Activated T-cell treated with anti-CD3 and anti-CD28 coated beads, Interleukin-2, amount 50 U/mL, for 1 hour (primary cell): ENCODE results near the gene PDXP.
A peak's percentile ranks its signal among the peaks of the same experiment; 100 is the strongest.
"Not testable (repeated sequence)": the region's sequence is repeated elsewhere in the genome, so short reads cannot be mapped to it uniquely, and the experiment has no call there.

Source experiments
- DNase-seq: peaks from one replicate; pipeline ENCODE4 v3.0.0-alpha.2; 2020

PDXP gene

GRCh38 chr22:37675930-37676735 is 17.6 kb downstream of the PDXP start:
- DNase-seq, result peak; percentile 49

GRCh38 chr22:37676736-37677492 is 18.4 kb downstream of the PDXP start:
- DNase-seq, result peak; percentile 96

DNA sequence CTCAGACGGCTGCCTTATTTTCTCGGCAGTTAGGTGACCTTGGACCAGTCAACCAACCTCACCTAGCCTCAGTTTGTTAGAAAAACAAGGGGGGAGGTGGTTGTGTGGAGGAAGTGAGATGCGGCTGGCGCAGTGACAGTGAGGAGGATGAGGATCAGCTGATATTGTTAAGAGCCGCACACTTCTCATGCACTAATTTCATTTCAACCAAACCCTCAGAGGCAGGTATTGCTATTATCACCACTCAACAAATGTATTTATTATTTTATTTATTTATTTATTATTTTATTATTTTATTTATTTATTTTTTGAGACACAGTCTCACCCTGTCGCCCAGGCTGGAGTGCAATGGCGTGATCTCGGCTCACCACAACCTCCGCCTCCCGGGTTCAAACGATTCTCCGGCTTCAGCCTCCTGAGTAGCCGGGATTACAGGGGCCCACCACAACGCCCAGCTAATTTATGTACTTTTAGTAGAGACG is 19.0 kb downstream of the PDXP start:
- DNase-seq, result no peak

DNA sequence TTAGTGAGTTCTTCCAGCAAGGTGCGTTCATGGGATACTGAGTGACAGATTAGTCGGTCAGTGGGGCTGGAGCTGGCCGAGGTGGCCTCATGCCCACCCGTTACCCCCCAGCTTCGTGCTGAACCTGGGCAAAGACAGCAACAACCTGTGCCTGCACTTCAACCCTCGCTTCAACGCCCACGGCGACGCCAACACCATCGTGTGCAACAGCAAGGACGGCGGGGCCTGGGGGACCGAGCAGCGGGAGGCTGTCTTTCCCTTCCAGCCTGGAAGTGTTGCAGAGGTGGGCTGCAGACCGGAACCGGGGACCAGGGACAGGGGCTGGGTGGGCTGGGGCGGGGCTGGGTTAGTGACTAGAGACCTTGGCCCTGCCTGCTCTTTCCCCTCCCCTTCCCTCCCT is 19.8 kb downstream of the PDXP start:
- no peak for DNase-seq

DNA sequence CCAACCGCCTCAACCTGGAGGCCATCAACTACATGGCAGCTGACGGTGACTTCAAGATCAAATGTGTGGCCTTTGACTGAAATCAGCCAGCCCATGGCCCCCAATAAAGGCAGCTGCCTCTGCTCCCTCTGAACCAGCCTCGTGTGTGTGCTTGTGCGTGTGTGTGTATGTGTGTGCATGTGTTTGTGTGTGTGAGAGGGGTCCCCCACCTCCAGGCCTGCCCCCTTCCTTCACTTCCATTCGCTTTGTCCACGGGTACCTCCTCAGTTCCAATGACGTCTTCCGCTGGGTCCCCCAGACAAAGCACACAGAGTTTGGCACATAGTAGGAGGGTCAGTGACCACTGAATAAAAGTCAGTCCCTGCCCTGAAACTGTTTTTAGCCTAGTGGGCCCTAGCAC is 21.1 kb downstream of the PDXP start:
- no peak for DNase-seq

DNA sequence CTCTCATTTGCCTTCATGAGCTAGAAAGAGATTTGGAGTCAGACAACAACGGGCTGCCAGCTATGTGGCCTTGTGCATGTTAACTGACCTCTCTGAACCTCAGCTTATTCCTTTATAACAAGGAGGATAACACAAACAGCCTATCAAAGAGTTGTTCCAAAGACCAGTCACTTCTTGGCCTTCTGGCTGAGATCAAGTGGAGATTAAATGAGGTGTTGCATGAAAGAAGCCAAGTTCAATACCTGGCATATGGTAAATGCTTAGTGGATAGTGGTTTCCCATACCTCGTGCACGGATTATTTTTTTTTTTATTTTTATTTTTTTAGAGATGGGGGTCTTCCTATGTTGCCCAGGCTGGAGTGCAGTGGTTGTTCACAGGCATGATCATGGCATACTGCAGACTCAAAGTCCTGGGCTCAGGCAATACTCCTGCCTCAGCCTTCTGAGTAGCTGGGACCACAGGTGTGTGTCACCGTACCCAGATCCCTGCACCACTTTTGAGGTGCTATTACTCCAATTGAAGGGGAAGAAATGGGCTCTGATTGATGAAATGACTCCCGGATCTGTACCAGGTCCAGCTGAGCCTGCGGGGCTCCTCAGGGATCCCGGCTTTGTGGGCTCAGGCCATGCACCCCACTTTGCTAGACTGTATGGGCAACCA is 21.8 kb downstream of the PDXP start:
- no peak for DNase-seq

DNA sequence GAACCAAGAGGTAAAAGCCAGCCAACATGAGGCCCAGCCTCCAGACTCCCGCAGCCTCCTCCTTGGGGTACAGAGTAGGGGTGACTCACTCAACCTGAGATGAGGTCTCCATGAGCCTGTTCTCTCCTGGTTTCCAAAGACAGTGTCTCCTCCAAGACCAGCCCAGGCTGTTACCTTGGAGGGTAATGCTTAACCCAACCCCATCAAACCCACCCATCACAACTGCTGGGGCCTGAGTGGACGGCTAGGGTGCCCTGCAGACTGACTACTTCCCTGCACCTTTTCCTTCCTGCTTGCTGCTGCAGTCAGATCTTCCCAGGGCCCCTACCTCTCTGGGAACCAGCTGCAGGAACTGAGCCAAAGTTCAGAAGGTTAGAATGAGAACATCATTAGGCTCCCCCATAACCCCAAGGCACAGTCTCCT is 22.5 kb downstream of the PDXP start:
- DNase-seq, result no peak

DNA sequence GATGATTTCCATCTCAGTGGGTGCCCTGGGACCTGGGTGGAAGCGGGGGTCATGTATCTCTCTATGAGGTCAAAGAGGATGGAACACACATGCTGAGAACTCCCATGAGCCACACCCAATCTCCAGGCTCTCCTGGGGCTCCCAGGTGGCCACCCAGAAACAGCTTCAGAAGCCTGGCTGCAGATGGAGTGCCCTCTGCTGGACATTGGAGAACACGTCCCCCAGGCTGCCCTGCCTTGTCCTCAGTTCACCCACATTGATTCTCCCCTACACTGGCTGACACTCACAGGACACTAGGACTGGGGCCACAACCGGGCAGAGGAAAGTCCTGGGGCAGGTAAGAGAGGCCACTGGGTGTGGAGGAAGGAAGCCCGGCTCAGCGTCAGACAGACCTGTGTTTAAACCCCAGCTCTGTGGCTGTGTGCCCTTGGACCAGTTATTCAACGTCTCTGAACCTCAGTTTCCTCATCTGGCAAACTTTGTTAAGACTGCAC is 23.1 kb downstream of the PDXP start:
- peak; percentile 75 for DNase-seq

- no peak for DNase-seq
Observed at GRCh38 chr22:37684803-37685615, 26.5 kb downstream of the PDXP start.

DNA sequence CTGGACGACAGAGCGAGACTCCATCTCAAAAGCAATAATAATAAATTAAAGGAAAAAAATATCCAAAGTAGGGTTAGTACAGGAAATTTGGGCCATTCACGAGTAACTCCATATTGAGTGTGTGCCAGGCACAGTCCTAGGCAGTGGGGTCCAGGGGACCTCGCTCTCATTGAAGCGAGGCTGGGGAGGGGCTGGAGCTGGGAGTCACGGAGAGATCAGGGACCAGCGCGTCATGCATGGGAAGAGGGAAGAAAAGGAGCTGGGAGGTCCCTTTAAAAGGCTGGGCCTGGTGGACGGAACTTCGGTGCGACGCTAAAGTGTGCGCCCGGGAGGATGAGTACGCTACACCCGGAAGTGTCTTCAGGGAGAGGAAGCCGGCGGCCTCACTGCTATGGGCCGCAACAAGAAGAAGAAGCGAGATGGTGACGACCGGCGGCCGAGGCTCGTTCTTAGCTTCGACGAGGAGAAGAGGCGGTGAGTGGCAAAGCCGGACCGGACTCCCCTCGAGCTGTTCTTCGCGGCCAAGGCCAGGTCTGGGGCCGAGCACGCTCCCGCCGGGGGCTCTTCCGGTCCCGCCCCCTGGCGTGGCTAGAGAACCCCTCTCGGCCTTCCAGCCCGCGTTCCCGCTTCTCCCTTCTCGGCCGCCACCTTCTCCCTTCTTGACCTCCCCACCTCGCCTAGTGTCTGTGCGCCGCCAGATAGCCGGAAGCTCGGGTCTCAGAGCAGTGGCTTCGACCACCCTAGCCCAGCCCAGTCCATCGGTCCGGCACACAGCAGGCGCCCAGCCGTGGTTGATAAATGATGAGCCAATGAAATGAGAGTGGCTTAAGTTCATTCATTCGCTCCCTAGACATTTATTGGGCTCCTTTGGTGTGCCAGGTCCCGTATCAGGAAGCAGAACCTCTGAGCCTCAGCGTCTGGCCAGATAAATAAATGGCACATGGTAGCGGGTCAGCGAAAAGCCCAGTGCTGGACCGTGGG is 27.8 kb downstream of the PDXP start, which contains the start of gene NOL12:
NOL12 (plus strand) TSS at position 342 of the 981 bp plus-strand sequence; CDS start at position 392, 50 bp downstream.
- peak; percentile 83 for DNase-seq

GRCh38 chr22:37690407-37690806 is 31.9 kb downstream of the PDXP start:
- DNase-seq, result no peak

DNA sequence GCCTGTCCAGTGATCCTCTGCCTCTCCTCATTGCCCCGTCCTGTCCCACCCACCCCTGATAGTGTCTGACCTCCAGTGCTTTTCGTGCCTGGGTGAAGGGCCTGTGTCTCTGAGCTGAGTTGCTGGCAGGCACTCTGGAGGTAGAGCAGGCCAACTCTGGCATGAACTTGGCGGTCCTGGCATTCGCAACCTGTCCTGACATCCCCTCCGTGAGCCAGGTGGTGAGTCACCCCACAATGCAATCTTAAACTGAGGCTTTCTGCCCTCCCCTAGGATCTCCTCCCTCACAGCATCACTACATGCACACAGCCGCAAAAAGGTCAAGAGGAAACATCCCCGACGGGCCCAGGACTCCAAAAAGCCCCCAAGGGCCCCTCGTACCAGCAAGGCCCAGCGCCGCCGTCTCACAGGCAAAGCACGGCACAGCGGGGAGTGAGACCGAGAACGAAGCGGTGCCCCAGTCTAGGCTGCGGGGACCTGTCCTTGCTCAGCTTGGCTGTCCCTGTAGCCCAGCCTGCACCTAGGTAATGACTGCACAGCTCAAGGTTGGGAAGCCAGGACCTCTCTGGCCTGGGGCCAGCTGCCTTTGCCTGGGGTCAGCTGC is 32.5 kb downstream of the PDXP start:
- DNase-seq, result no peak

- no peak for DNase-seq
Observed at GRCh38 chr22:37692627-37693285, 34.2 kb downstream of the PDXP start.

GRCh38 chr22:37694131-37694530 is 35.6 kb downstream of the PDXP start:
- not testable (repeated sequence) for DNase-seq

- DNase-seq, result not testable (repeated sequence)
Observed at GRCh38 chr22:37696260-37696656, 37.7 kb downstream of the PDXP start.

DNA sequence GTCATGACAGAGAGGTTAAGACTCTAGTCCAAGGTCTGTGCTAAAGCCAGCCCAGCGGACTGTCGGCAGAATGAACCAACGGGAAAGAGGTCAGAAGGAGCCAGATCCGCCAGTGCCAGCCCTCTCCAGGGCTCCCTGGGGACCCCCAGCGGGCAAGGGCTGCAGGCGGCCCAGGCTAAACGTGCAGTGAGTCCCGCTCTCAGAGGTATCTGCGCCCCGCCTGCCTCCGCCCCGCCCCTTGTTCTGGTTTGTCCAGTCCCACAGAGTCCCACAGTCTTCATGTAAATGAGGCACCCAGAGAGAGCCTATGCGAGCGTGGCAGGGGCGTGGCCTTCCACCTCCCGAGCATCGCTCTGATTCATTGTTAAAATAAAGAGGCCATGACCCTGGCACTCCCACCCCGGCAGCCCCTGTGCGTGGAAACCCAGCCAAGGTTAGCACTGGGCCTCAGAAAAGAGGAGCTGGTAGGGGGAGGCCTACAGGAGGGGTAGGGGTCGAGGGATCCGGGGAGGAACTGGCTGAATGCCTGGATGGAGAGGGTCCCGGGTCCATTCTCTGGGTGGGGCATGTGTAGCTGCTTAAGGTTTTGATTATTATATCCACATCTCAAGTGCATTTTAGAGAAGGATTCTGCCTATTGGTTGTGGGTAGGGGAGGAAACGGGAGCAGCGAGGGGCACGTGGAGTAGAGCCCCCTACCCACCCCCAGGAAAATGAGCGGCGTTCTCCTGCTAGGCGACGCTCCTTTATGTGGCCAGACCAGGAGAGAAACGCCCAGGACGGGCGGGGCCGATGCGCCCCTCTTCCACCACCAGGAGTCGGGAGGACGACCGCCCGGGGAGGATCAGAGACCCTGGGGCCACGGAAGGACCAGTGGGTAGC is 38.4 kb downstream of the PDXP start, which contains the start of gene TRIOBP:
TRIOBP (plus strand) TSS at position 392 of the 881 bp plus-strand sequence. CDS start 4,318 bp downstream, outside the sequence.
- peak; percentile 83 for DNase-seq

DNA sequence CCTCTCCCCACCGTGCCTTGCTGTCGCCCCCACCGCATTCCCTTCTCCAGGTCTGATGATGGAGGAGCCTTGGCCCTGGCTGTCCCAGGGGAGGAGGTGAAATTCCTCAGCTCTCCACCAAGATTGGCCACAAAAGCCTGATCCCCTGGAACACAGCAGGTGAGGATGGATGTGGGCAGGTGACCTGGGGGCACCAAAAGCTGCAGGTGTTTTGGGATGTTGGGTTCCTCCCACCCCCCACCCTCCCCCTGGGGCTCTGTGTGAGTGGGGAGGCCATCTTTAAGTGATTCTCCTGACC is 39.0 kb downstream of the PDXP start:
- DNase-seq, result no peak

DNA sequence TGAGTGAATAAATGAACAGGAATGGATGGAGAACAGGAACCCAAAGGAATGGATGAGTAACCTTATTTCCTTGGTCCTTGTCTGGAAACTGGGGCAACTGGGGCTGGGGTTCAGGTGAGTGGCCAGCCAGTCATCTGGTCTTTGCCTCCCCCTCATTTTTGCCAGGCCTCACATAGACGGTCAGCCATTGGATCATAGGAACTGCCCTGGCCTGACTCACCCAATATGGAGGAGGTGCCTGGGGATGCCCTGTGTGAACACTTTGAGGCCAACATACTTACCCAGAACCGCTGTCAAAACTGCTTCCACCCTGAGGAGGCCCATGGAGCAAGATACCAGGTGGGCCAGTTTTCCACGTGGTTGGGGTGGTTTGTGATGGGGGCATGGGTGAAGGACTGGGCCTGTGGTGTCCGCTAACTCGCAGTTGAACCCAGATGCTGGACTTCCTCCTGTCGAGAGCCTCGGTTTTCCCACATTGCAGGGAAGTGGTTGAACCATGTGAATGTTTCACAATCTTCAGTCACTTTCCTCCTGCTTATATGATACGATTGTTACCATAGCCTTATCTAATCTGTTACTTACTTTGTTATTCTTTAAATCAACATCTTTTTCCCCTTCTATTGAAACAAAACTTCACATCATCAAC is 42.7 kb downstream of the PDXP start:
- no peak for DNase-seq
